Adrenal gland (tissue), 12 donors: ENCODE data around the gene YAF2. TPM values are rescaled to one million over a fixed set of nuclear protein-coding genes. Genes with fewer than 3 reads are reported as not detected.

Source experiments
- DNase-seq, 7 donors: peaks; one replicate each; pipeline ENCODE4 v3.0.0-alpha.2; 2019 to 2020
- H3K27ac ChIP-seq, 5 donors: fragments of 200-600 bp; sonication (generic) in 4 of 5; 1 replicate in 3 of 5; 2 replicates in 2 of 5; pipeline versions ENCODE4 v1.5.1 to v1.8.0; 2016 to 2020; ENCODE audit warnings: mild to moderate bottlenecking in 1 of 5
- H3K27me3 ChIP-seq: fragments of 200-600 bp; 2 replicates; pipeline ENCODE4 v1.8.0; 2021
- H3K36me3 ChIP-seq, 2 donors: fragments of 200-600 bp; replicated peaks in 1 of 2; 1 replicate in 1 of 2; 2 replicates in 1 of 2; pipeline versions ENCODE4 v1.5.1 to v1.8.0; 2018 to 2022
- H3K4me1 ChIP-seq, 2 donors: fragments of 200-600 bp; replicated peaks in 1 of 2; 1 replicate in 1 of 2; 2 replicates in 1 of 2; pipeline versions ENCODE4 v1.5.1 to v1.8.0; 2018 to 2021
- H3K4me3 ChIP-seq, 4 donors: fragments of 200-600 bp; sonication (generic) in 3 of 4; one replicate each; pipeline ENCODE4 v1.5.1; 2016 to 2018
- H3K9me3 ChIP-seq, 3 donors: fragments of 200-600 bp; sonication (generic) in 1 of 3; replicated peaks in 1 of 3; 1 replicate in 2 of 3; 2 replicates in 1 of 3; pipeline versions ENCODE4 v1.5.1 to v1.8.0; 2016 to 2021
- CTCF ChIP-seq, 6 experiments: fragments of 450-650 bp in 4 of 6; fragments of 200-600 bp in 2 of 6; sonication (generic) in 1 of 6; IDR thresholded peaks; 1 replicate in 5 of 6; 2 replicates in 1 of 6; pipeline versions ENCODE4 v1.5.1 to v1.8.0; 2016 to 2021; ENCODE audit warnings: antibody characterized with exemption in 6 of 6, mild to moderate bottlenecking in 2 of 6, moderate library complexity in 1 of 6
- POLR2A ChIP-seq, 2 donors: fragments of 450-650 bp; IDR thresholded peaks; one replicate each; pipeline ENCODE4 v1.6.1; 2017; ENCODE audit warnings: antibody characterized with exemption in 2 of 2, mild to moderate bottlenecking in 2 of 2, moderate library complexity in 1 of 2
- WGBS, 4 donors: extraction: QIAGEN DNeasy Blood & Tissue Kit in 2 of 4; methylation state at CpG; one replicate each; pipeline versions ENCODE4 v1.1.5 to v1.1.7; 2013 to 2017; 5-methylcytosine and 5-hydroxymethylcytosine counted together
- intact Hi-C, 2 donors: fragments of 100-400 bp; cut with DNase I; formaldehyde crosslinking; loops; one replicate each; pipeline versions ENCODE4 v1.14.1 to v1.15.0; 2022 to 2023
- polyA plus RNA-seq, 3 donors: library from polyadenylated mRNA; stranded (reverse); fragments of 200-250 nt in 2 of 3; fragments of 350-450 nt in 1 of 3; fragmentation: Illumina TruSeq in 1 of 3; extraction: RNeasy Lipid Tissue Mini Kit (QIAGEN cat#74804) in 1 of 3; gene quantifications; one replicate each; pipeline ENCODE4 v1.2.3, GENCODE V29; 2013 to 2014
- total RNA-seq, 9 donors: library from RNA; depleted of rRNA in 4 of 9; stranded (reverse); fragments of >200 nt in 4 of 9; fragments of 120-200 nt in 1 of 9; fragmentation: NEBNext Ultra II Directional in 1 of 9; extraction: Animal tissue kit (Norgen Biotek cat#: 25700) in 1 of 9; gene quantifications; one replicate each; pipeline versions ENCODE4 v1.1.0 to v1.2.4, GENCODE V29; 2013 to 2023
- donor health status: healthy with polysubstance abuse.
- donor health status: Bipolar disorder and iron deficiency.
- donor health status: DM: yes; HTN: yes; CAD: no.
- donor health status: DM: no; HTN: no; CAD: no.
- donor health status: DM: no; HTN: no; CAD: no.
- donor health status: DM: yes; HTN: yes; CAD: no.

The YAF2 gene
- total and polyA plus RNA-seq, 12 donors = 10.4 to 39.2 (median 24.6) TPM

- Histone ChIP-seq H3K9me3 (no peaks in the 10 kb centered on the region), H3K36me3 (no peaks in the 10 kb centered on the region), H3K4me1 (peaks cover 0 to 16% of the 10 kb centered on the region in 2 donors), H3K27ac (no peak overlapping the region), H3K27me3 (no peaks in the 10 kb centered on the region), H3K4me3 (no peak overlapping the region)
- WGBS, 4 donors = 89 to 97% (median 94%) methylated on average over 4 of the region's 4 CpGs
- TF ChIP-seq POLR2A (IDR thresholded peaks at IDR 0.05) = no peak
- no peak for TF ChIP-seq CTCF (IDR thresholded peaks at IDR 0.05)
- intact Hi-C loops = no loop called here
- DNase-seq = no peak
Observed at GRCh38 chr12:42172441-42173210, 65.4 kb downstream of the YAF2 start.

GRCh38 chr12:42167711-42168110 is 70.3 kb downstream of the YAF2 start:
- H3K9me3 ChIP-seq = no peaks in the 10 kb centered on the region
- 96 to 99% (median 98%) methylated on average over 6 of the region's 6 CpGs for WGBS, 4 donors
- intact Hi-C loops = no loop called here
- H3K27me3 ChIP-seq = no peaks in the 10 kb centered on the region
- H3K36me3 ChIP-seq = no peaks in the 10 kb centered on the region
- TF ChIP-seq POLR2A (IDR thresholded peaks at IDR 0.05) (no peak), CTCF (IDR thresholded peaks at IDR 0.05) (no peak)
- no peak for DNase-seq
- H3K4me1 ChIP-seq = peaks cover 0 to 9% of the 10 kb centered on the region in 2 donors
- H3K27ac ChIP-seq = no peak overlapping the region
- no peak overlapping the region for H3K4me3 ChIP-seq

GRCh38 chr12:42166501-42166900 is 71.5 kb downstream of the YAF2 start:
- no peaks in the 10 kb centered on the region for H3K36me3 ChIP-seq
- no peak overlapping the region for H3K27ac ChIP-seq
- intact Hi-C loops = no loop called here
- H3K9me3 ChIP-seq = no peaks in the 10 kb centered on the region
- no peak for DNase-seq
- no peaks in the 10 kb centered on the region for H3K27me3 ChIP-seq
- no peak overlapping the region for H3K4me3 ChIP-seq
- TF ChIP-seq POLR2A (IDR thresholded peaks at IDR 0.05) (no peak), CTCF (IDR thresholded peaks at IDR 0.05) (no peak)
- peaks cover 0 to 17% of the 10 kb centered on the region in 2 donors for H3K4me1 ChIP-seq

- intact Hi-C loops = no loop called here
- H3K36me3 ChIP-seq = peaks cover 0 to 5% of the 10 kb centered on the region in 2 donors
- DNase-seq = no peak
- TF ChIP-seq CTCF (IDR thresholded peaks at IDR 0.05) (no peak), POLR2A (IDR thresholded peaks at IDR 0.05) (no peak)
- no peak overlapping the region for H3K4me3 ChIP-seq
- peaks cover 0 to 17% of the 10 kb centered on the region in 2 donors for H3K4me1 ChIP-seq
- no peaks in the 10 kb centered on the region for H3K27me3 ChIP-seq
- no peaks in the 10 kb centered on the region for H3K9me3 ChIP-seq
- no peak overlapping the region for H3K27ac ChIP-seq
Observed at GRCh38 chr12:42163913-42164312, 74.1 kb downstream of the YAF2 start.
